Anterior cingulate cortex (tissue), 58 donors: ENCODE measurements around the gene EIF3A.

Source experiments
- DNase-seq, 58 donors: peaks; one replicate each; lab custom pipeline; 2025; lab: John Stamatoyannopoulos, UW

Gene EIF3A

DNA sequence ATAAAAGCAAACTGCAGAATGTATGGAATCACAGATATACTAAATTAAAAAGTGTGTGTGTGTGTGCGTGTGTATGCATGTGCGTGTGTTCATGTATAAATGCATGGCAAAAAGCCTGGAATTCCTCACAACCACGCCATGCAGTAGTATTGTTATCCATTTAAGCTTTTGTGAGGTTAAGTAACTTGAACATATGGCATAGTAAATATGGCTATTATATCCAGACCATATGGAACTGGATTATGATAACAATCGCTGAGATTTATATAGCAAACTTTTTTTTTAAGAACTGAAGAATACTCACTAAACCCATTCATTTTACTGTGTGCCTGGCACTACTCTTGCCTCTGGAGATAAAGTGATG is 73.4 kb downstream of the EIF3A start:
- DNase-seq = no peak

DNA sequence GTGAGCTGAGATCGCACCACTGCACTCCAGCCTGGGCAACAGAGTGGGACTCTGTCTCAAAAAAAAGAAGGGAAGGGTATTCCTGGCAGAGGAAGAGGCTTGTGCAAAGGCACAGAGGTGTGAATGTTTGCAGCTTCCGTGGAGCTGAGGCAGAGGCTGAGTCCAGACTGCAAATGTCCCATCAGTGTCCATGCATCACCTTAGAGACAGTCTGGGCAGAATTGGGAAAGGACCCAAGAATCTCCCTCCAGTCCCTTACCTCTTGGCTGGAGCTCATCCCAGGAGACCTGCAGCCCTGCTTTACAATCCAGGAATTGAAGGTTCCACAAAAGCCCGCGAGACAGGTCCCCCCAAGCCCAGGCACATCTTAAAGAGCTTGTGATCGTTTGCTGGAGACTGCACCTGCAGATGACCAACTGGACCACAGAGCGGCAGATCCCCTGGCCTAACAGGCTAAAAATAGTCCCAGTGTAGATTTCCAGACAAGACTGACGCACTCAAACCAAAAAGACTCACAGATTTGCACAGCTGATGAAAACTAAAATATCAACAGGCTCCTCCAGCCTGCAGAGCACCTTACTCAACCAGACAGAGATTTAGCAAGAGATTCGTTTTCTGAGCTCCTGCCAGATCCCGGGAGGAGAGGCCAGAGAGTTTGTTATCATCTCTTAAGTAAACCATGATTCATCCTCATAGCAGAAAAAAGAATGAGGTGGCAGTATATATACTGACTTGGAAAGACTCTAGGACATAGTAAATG is 74.0 kb downstream of the EIF3A start:
- peak in 18 of 58 donors; percentile 3 to 53 (median 32) for DNase-seq

DNA sequence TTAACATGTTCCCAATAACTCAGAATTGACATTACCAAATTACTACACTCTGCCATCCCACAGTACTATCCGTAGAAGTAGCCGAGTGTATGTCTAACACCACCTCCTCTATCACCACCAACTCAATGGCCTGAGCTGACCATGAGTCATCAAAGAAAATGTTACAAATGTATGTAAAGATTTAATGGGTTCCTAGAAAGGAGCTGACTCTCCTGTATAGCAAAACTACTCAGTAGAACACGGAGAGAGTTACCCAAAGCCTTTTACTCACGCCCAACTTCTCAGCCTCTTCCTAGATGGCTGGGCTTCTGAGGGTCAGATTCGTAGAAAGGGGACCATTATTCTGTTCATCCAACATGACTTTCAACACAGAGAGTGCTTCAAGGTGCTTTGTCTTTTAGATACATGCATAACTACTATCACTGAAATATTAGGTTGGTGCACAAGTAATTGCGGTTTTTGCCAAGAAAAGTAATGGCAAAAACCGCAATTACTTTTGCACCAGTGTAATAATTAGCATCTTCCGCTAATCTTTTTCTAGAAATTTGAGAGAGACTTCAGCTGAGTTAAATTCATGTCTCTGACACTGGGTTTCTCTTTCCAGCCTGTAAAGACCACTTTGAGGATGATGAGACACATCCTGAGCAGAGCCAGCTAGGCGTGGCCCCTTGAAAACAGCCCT is 75.1 kb downstream of the EIF3A start:
- no peak for DNase-seq

DNA sequence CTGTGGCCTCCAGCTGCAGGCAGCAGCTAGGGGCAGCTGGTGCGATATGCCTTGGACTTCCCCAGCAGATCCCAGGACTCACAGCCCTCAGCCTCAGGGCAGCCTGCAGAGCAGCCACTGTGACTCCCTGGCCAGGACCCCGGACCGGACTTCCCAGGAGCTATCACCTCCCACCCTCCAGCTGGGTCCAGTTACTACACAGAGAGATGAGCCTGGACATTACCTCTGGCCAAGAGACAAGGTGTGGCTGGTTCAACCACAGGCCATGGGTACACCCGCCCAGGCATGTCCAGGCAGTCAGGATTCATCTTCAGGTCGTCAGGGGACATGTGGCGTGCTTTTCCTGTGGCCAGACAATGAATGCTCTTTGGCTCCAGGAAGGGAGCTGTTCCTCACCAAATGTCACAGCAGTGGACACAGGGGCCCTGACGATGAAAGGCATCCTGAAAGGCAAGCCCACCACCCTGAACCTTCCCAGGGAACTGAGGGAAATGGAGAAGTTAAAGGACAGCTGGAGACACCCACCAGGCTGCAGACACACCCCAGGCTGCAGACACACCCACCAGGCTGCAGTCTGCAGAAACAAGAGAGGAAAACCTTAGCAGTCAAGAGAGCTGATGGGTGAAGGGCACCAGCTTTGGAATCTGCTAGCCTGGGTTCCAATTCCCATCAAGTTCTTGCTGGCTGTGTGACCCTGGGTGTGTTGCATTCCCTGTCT is 76.9 kb downstream of the EIF3A start:
- DNase-seq = no peak

DNA sequence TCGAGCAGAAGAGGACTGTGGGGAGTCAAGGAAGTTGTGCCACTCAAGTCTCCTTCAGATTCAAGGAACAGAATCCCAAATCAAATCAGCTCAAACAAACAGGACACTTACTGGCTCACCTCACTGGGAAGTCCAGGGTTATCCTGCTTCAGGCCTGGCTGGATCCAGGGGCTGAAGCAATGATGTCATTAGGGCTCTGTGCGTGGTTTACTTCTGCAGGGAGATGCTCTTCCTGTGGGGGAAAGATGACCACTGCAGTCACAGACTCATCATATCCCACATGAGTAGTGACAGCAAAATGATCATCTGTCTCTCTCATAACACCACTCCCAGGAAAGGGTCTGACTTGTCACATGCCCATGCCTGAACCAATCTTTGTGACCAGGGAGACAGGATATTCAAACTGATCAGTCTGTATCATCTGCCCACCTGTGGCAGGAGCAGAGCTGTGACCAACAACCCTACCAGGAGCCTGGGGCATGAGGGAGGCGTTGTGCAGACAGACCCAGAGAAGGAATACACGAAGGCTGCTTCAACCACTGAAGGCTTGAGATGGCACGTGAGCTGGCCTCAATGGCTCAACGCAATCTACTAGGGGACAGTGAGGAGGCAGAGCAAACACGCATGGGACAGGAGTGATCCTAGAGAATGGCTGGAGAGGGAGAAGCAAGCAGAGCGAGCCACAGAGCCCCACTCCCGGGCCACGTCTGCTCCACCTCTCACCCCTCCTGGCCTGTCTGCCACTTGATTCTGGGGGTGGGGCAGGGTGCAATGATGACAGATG is 78.7 kb downstream of the EIF3A start:
- no peak for DNase-seq

DNA sequence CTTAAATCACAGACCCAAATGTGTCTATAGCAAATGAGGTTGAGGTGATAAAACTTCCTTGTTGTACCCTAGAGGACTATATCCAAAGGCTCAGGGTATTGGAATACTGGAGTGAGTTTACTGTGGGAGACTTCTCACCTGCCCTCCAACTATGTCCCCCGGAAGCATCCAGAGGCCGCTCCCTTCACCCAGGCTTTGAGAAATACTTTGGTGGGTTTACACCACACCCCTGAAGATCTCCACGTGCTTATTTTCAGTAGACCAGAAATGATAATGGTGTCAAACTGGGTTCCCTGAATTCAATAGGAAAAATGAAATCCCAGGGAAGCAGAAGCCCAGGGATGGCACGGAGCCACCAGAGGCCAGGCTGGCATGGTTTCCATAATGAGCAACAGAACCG is 82.4 kb downstream of the EIF3A start:
- DNase-seq = no peak

DNA sequence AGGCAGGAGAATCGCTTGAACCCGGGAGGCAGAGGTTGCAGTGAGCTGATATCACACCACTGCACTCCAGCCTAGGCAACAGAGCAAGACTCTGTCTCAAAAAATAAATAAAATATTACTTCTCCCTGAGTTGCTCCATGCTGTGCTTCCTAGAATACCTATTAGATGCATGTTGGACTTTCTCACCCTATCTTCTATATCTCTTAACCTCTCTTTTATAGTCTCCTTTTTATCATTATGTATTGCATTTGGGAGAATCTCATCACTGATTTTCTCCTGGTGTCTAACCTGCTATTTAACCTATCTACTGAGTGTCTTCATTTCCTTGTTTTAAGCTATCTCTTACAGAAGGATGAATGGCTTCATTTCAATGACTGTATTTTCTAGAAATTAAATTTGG is 83.2 kb downstream of the EIF3A start:
- DNase-seq = no peak

DNA sequence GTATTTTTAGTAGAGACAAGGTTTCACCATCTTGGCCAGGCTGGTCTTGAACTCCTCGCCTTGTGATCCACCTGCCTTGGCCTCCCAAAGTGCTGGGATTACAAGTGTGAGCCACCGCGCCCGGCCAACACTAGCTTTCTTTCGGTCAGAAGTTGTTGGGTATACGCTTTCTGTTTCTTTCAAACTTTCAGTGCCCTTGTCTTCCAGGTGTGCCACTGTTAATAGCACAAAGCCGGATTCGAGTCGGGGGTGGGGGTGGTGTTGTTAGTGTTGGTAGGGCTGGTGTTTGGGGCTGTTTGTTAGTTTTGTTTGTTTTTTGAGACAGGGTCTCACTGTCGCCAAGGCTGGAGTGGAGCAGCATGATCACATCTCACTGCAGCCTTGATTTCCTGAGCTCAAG is 84.9 kb downstream of the EIF3A start:
- DNase-seq = no peak

DNA sequence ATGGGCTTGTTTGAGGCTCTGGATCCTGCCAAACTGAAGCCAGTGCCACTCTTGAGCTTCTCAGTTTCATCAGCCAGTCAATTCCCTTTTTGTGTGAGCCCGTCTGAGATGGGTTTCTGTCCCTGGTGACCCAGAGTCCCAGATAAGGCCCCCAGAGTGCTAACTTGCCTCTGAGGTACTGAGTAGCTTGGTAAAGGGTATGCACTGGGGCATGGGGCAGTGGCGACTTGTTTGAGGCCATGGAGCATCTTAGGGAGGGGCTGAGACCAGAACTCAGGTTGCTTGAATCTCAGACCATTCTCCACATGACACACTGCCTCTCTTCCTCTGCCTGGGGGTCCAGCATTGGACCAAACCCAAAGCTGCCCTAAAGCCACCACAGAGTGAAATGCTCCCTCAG is 86.3 kb downstream of the EIF3A start:
- no peak for DNase-seq

DNA sequence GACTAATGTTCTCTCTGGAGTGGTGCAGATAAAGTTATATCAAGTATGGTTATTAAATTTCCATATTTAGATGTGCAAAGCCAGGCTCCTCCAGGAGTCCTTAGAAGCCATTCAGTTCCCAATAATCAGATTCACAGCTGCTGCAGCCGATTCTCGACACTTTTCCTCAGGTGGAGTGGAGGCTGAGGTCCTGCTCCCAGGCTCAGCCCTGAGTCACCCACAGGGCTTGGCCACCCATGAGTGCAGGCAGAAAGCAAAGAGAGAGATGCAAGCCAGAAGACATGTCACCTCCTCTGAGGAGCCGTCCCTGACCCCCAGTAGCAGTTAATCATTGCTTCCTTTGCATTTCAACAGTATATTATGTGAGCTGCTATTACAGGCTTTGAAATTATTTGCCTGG is 87.4 kb downstream of the EIF3A start:
- DNase-seq = no peak

DNA sequence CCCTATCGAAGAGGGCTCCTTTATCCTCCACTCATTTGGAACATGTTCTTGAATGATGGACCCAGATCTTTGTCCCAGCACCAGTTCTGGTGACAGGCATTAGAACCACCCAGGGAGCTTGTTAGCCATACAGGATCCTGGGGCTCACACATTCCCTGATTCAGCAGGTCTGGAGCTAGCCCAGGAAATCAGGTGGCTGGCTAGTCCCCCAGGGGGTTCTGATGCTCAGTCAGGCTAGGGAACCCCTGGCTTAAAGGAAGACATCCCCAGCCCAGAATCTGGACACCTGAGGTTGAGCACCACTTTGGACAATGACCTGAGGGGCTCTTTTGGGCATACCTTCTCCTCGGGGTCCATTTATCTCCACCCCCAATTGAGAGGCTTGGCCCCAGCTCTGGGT is 88.1 kb downstream of the EIF3A start:
- DNase-seq = no peak

DNA sequence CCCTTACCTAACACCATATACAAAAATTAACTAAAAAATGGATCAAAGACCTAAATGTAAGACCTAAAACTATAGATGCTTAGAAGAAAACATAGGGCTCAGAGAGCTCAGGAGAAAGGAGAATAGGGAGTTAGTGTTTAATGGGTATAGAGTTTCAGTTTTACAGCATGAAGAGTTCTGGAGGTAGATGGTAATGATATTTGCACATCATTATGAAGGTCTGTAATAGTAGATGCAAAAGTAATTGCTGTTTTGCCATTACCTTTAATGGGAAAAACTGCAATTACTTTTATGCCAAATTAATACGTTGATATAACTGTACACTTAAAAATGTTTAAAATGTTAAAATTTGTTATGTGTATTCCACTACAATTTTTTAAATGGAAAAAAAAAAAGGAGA is 90.3 kb downstream of the EIF3A start:
- DNase-seq = no peak

DNA sequence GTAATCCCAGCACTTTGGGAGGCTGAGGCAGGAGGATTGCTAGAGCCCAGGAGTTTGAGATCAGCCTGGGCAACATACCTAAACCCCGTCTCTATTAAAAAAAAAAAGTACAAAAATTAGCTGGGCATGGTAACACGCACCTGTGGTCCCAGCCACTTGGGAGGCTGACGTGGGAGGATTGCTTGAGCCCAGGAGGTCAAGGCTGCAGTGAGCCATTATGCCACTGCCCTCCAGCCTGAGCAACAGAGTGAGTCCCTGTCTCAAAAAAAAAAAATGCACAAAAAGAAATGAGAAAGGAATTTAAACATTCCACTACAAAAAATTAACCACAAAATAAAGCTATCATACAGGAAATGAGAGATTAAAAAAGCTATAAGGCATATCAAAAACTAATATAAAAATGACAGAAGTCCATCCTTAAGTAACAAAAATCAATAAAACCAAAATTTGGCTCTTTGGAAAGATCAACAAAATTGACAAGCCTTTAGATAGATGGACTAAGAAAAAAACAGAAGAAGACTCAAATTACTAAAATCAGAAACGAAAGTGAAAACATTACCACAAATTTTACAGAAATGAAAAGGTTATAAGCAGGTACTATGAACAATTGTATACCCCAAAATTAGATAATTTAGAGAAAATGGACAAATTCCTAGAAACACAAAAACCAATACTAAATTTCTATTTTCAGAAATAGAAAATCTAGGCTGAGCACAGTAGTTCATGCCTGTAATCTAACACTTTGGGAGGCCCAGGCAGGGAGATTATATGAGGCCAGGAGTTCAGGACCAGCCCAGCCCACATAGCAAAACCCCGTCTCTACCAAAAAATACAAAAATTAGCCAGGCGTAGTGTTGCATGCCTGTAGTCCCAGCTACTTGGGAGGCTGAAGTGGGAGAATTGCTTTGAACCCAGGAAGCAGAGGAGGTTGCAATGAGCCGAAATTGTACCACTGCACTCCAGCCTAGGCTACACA is 93.5 kb downstream of the EIF3A start:
- no peak for DNase-seq

DNA sequence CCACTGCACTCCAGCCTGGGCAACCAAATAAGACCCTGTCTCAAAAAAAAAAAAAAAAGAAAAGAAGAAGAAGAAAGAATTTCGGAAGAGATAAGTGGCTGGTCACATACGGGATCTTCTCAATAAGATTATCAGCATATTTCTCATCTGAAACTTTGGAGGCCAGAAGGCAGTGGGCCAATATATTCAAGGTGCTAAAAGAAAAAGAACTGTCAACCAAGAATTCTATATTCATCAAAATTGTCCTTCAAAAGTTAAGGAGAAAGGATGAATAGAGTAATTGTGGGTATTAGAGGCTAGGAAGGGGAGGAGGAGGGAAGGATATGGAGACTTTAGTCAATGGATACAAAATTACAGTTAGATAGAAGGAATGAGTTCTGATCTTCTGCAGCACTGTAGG is 95.0 kb downstream of the EIF3A start:
- no peak for DNase-seq
